SJSA1 (cell line): ENCODE measurements around the gene PRKCH. TPM values are rescaled to one million over a fixed set of nuclear protein-coding genes. Genes with fewer than 3 reads are reported as not detected.

Experiments
- DNase-seq, 2 experiments: peaks; one replicate each; pipeline ENCODE4 v3.0.0-alpha.2; 2015 to 2020; ENCODE audit warnings: low spot score in 2 of 2, low read depth in 1 of 2
- H3K27ac ChIP-seq: fragments of 250-450 bp; sonication (Bioruptor Pico); 2 replicates; pipeline ENCODE4 v1.5.1; 2020; ENCODE audit warnings: mild to moderate bottlenecking, moderate library complexity
- H3K27me3 ChIP-seq: fragments of 250-450 bp; sonication (Bioruptor Pico); replicated peaks from 2 replicates; pipeline ENCODE4 v1.5.1; 2020; ENCODE audit warnings: mild to moderate bottlenecking, moderate library complexity
- H3K36me3 ChIP-seq: fragments of 250-450 bp; sonication (Bioruptor Pico); 2 replicates; pipeline ENCODE4 v1.5.1; 2020; ENCODE audit warnings: mild to moderate bottlenecking
- H3K4me1 ChIP-seq: fragments of 250-450 bp; sonication (Bioruptor Pico); replicated peaks from 2 replicates; pipeline ENCODE4 v1.6.1; 2021; ENCODE audit warnings: mild to moderate bottlenecking
- H3K4me3 ChIP-seq: fragments of 250-450 bp; sonication (Bioruptor Pico); 2 replicates; pipeline ENCODE4 v1.5.1; 2020; ENCODE audit warnings: mild to moderate bottlenecking
- H3K9me3 ChIP-seq: fragments of 250-450 bp; sonication (Bioruptor Pico); replicated peaks from 2 replicates; pipeline ENCODE4 v1.5.1; 2020; ENCODE audit warnings: mild to moderate bottlenecking
- total RNA-seq: library from RNA; depleted of rRNA; stranded (reverse); fragments of >200 nt; shearing (Covaris generic); gene quantifications from 2 replicates; pipeline ENCODE4 v1.2.3, GENCODE V29; 2014

PRKCH gene
- total RNA-seq, 1 experiment from 2014 or later, result 5.7 TPM

- H3K4me3 ChIP-seq, result no peak overlapping the region
- no peak overlapping the region for H3K27ac ChIP-seq
- H3K9me3 ChIP-seq, result no peaks in the 10 kb centered on the region
- no peaks in the 10 kb centered on the region for H3K36me3 ChIP-seq
- DNase-seq, result no peak
- H3K27me3 ChIP-seq, result no peaks in the 10 kb centered on the region
- peaks cover 25% of the 10 kb centered on the region for H3K4me1 ChIP-seq
Observed at GRCh38 chr14:61533513-61534255, 212.3 kb downstream of the PRKCH start.

GRCh38 chr14:61535032-61535431, 213.7 kb downstream of the PRKCH start:
- peaks cover 21% of the 10 kb centered on the region for H3K4me1 ChIP-seq
- DNase-seq, result no peak
- no peaks in the 10 kb centered on the region for H3K27me3 ChIP-seq
- no peaks in the 10 kb centered on the region for H3K9me3 ChIP-seq
- no peak overlapping the region for H3K4me3 ChIP-seq
- H3K27ac ChIP-seq, result no peak overlapping the region
- no peaks in the 10 kb centered on the region for H3K36me3 ChIP-seq

GRCh38 chr14:61535458-61535857, 214.1 kb downstream of the PRKCH start:
- no peaks in the 10 kb centered on the region for H3K27me3 ChIP-seq

GRCh38 chr14:61536661-61537562, 215.5 kb downstream of the PRKCH start:
- H3K4me3 ChIP-seq, result no peak overlapping the region
- H3K36me3 ChIP-seq, result no peaks in the 10 kb centered on the region
- H3K27ac ChIP-seq, result peak overlapping the region; percentile 28; the same call in 1 of the 2 replicates
- H3K27me3 ChIP-seq, result no peaks in the 10 kb centered on the region
- no peak for DNase-seq
- no peaks in the 10 kb centered on the region for H3K9me3 ChIP-seq
- H3K4me1 ChIP-seq, result peaks cover 21% of the 10 kb centered on the region

More at GRCh38 chr14:61535458-61535857, 214.1 kb downstream of the PRKCH start:
- no peaks in the 10 kb centered on the region for H3K9me3 ChIP-seq
- DNase-seq, result no peak
- no peak overlapping the region for H3K27ac ChIP-seq
- H3K36me3 ChIP-seq, result no peaks in the 10 kb centered on the region
- peaks cover 21% of the 10 kb centered on the region for H3K4me1 ChIP-seq
- no peak overlapping the region for H3K4me3 ChIP-seq

GRCh38 chr14:61537563-61538463, 216.4 kb downstream of the PRKCH start:
- Histone ChIP-seq H3K4me3 (no peak overlapping the region), H3K4me1 (peaks cover 21% of the 10 kb centered on the region), H3K27ac (peak overlapping the region; percentile 28), H3K27me3 (no peaks in the 10 kb centered on the region), H3K36me3 (no peaks in the 10 kb centered on the region), H3K9me3 (no peaks in the 10 kb centered on the region)
- peak; percentile 65 to 77 for DNase-seq

- H3K4me1 ChIP-seq, result peaks cover 21% of the 10 kb centered on the region
- H3K36me3 ChIP-seq, result no peaks in the 10 kb centered on the region
- no peak overlapping the region for H3K4me3 ChIP-seq
- no peaks in the 10 kb centered on the region for H3K9me3 ChIP-seq
- no peaks in the 10 kb centered on the region for H3K27me3 ChIP-seq
- H3K27ac ChIP-seq, result no peak overlapping the region
- DNase-seq, result no peak
Observed at GRCh38 chr14:61538464-61539022, 217.2 kb downstream of the PRKCH start.

- H3K36me3 ChIP-seq, result no peaks in the 10 kb centered on the region
- no peak overlapping the region for H3K27ac ChIP-seq
- peaks cover 21% of the 10 kb centered on the region for H3K4me1 ChIP-seq
- H3K27me3 ChIP-seq, result no peaks in the 10 kb centered on the region
- no peak overlapping the region for H3K4me3 ChIP-seq
- no peak for DNase-seq
- H3K9me3 ChIP-seq, result no peaks in the 10 kb centered on the region
Observed at GRCh38 chr14:61539631-61540030, 218.3 kb downstream of the PRKCH start.

GRCh38 chr14:61540931-61541330, 219.6 kb downstream of the PRKCH start:
- peaks cover 25% of the 10 kb centered on the region for H3K4me1 ChIP-seq
- no peak overlapping the region for H3K4me3 ChIP-seq
- H3K27ac ChIP-seq, result no peak overlapping the region
- H3K27me3 ChIP-seq, result no peaks in the 10 kb centered on the region
- no peak for DNase-seq
- no peaks in the 10 kb centered on the region for H3K36me3 ChIP-seq
- H3K9me3 ChIP-seq, result no peaks in the 10 kb centered on the region

- DNase-seq, result no peak
- H3K27ac ChIP-seq, result no peak overlapping the region
- H3K9me3 ChIP-seq, result no peaks in the 10 kb centered on the region
- peaks cover 26% of the 10 kb centered on the region for H3K4me1 ChIP-seq
- H3K4me3 ChIP-seq, result no peak overlapping the region
- no peaks in the 10 kb centered on the region for H3K27me3 ChIP-seq
- H3K36me3 ChIP-seq, result no peaks in the 10 kb centered on the region
Observed at GRCh38 chr14:61542848-61543790, 221.7 kb downstream of the PRKCH start.

- Histone ChIP-seq H3K9me3 (no peaks in the 10 kb centered on the region), H3K36me3 (no peaks in the 10 kb centered on the region), H3K4me3 (no peak overlapping the region), H3K4me1 (peaks cover 23% of the 10 kb centered on the region), H3K27me3 (no peaks in the 10 kb centered on the region), H3K27ac (no peak overlapping the region)
- no peak for DNase-seq
Observed at GRCh38 chr14:61543946-61544345, 222.6 kb downstream of the PRKCH start.

GRCh38 chr14:61544448-61545330, 223.3 kb downstream of the PRKCH start:
- Histone ChIP-seq H3K36me3 (no peaks in the 10 kb centered on the region), H3K9me3 (no peaks in the 10 kb centered on the region), H3K4me3 (no peak overlapping the region), H3K27me3 (no peaks in the 10 kb centered on the region), H3K4me1 (peaks cover 23% of the 10 kb centered on the region), H3K27ac (no peak overlapping the region)
- DNase-seq, result no peak
